GM18520 (cell line): ENCODE data around the gene RAB25.
"Not testable (repeated sequence)": the region's sequence is repeated elsewhere in the genome, so short reads cannot be mapped to it uniquely, and the experiment has no call there.

ENCODE experiments used
- ATAC-seq: cut with Tn5 transposase; IDR thresholded peaks from one replicate; pipeline ENCODE4 v1.9.1; 2021; ENCODE audit not compliant: unreplicated experiment

RAB25 gene

GRCh38 chr1:156054500-156055280 is 6.3 kb upstream of the RAB25 start, which contains the start of gene LAMTOR2:
Gene LAMTOR2 (plus strand): TSS chr1:156054782. CDS start chr1:156054890, 108 bp downstream.
- peak; percentile 59 for ATAC-seq

- no peak for ATAC-seq
These were observed 5.5 kb upstream of the RAB25 start for GRCh38 chr1:156055281-156056048.

GRCh38 chr1:156056326-156056849 is 4.6 kb upstream of the RAB25 start:
- ATAC-seq = no peak

- no peak for ATAC-seq
These were observed 1.2 kb downstream of the RAB25 start for GRCh38 chr1:156062189-156062588.

GRCh38 chr1:156063997-156064285 is 3.0 kb downstream of the RAB25 start:
- ATAC-seq = no peak

GRCh38 chr1:156064615-156065014 is 3.7 kb downstream of the RAB25 start:
- no peak for ATAC-seq

- peak; percentile 83 for ATAC-seq
These were observed 4.3 kb downstream of the RAB25 start for GRCh38 chr1:156065212-156065611.

GRCh38 chr1:156065871-156066270 is 4.9 kb downstream of the RAB25 start:
- ATAC-seq = no peak

- no peak for ATAC-seq
These were observed 6.3 kb downstream of the RAB25 start for GRCh38 chr1:156067262-156067661.

- ATAC-seq = no peak
These were observed 8.8 kb downstream of the RAB25 start for GRCh38 chr1:156069490-156070455.

GRCh38 chr1:156070548-156070947 is 9.6 kb downstream of the RAB25 start:
- ATAC-seq = no peak

- ATAC-seq = not testable (repeated sequence)
These were observed 10.4 kb downstream of the RAB25 start for GRCh38 chr1:156071332-156071816.

GRCh38 chr1:156072251-156072650 is 11.3 kb downstream of the RAB25 start:
- no peak for ATAC-seq

- no peak for ATAC-seq
These were observed 12.2 kb downstream of the RAB25 start for GRCh38 chr1:156073110-156073687.

- ATAC-seq = no peak
These were observed 12.8 kb downstream of the RAB25 start for GRCh38 chr1:156073740-156074139.

GRCh38 chr1:156074661-156075060 is 13.7 kb downstream of the RAB25 start:
- no peak for ATAC-seq

- no peak for ATAC-seq
These were observed 14.2 kb downstream of the RAB25 start for GRCh38 chr1:156075162-156075561.

GRCh38 chr1:156075775-156076204 is 14.8 kb downstream of the RAB25 start:
- ATAC-seq = no peak

- no peak for ATAC-seq
These were observed 15.9 kb downstream of the RAB25 start for GRCh38 chr1:156076609-156077429.

- ATAC-seq = no peak
These were observed 16.4 kb downstream of the RAB25 start for GRCh38 chr1:156077430-156077760.
